Lower leg skin (tissue), 4 donors: ENCODE measurements around the gene SVEP1. TPM values are rescaled to one million over a fixed set of nuclear protein-coding genes. Genes with fewer than 3 reads are reported as not detected.
"Not testable (repeated sequence)": the region's sequence is repeated elsewhere in the genome, so short reads cannot be mapped to it uniquely, and the experiment has no call there.

Experiments used
- DNase-seq, 2 donors: peaks; one replicate each; pipeline ENCODE4 v3.0.0-alpha.2; 2019; ENCODE audit warnings: low spot score in 2 of 2
- H3K4me3 ChIP-seq: fragments of 200-600 bp; sonication (generic); 2 replicates; pipeline ENCODE4 v1.5.1; 2017; ENCODE audit warnings: mild to moderate bottlenecking, low read depth; ENCODE audit not compliant: poor library complexity, severe bottlenecking
- POLR2A ChIP-seq, 2 donors: fragments of 450-650 bp; IDR thresholded peaks; one replicate each; pipeline ENCODE4 v1.6.1; 2016 to 2017; ENCODE audit warnings: antibody characterized with exemption in 2 of 2, mild to moderate bottlenecking in 1 of 2, moderate library complexity in 1 of 2
- WGBS, 2 donors: methylation state at CpG; one replicate each; pipeline ENCODE4 v1.1.5; 2018; 5-methylcytosine and 5-hydroxymethylcytosine counted together
- intact Hi-C: fragments of 100-400 bp; cut with DNase I; formaldehyde crosslinking; loops from one replicate; pipeline ENCODE4 v1.15.0; 2023; ENCODE audit warnings: low total_unique reads
- total RNA-seq, 4 donors: library from RNA; depleted of rRNA; stranded (reverse); fragments of >200 nt; gene quantifications; one replicate each; pipeline ENCODE4 v1.1.0, GENCODE V29; 2016
- TF ChIP-seq, protein P1 (sequence below), 3 donors: fragments of 450-650 bp; IDR thresholded peaks; one replicate each; pipeline ENCODE4 v1.5.1; 2016; ENCODE audit warnings: antibody characterized with exemption in 3 of 3, mild to moderate bottlenecking in 3 of 3, moderate library complexity in 2 of 3

SVEP1 gene
- total RNA-seq, 4 donors from 2014 or later, result 11.1 to 39.0 (median 14.7) TPM

DNA sequence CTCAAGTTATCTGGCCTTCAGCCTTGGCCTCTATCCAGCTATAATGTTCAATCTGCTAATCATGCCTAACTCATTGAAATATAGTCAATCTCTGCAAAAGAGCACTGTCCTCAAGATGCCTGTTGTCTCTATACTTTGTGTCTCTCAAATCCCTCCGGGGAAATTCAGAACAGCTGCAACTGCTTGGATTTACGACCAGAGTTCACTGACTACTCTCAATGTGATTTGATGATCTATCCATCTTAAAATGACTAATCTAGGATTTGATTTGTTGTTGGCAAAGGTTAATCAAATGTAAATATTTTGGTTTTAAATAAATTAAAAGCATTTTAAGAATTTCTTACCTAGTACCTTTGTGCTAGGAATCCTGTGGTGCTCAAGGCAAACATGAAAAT lies 40.9 kb downstream of the SVEP1 start:
- TF ChIP-seq POLR2A (IDR thresholded peaks at IDR 0.05), result no peak
- TF ChIP-seq, protein P1, sequence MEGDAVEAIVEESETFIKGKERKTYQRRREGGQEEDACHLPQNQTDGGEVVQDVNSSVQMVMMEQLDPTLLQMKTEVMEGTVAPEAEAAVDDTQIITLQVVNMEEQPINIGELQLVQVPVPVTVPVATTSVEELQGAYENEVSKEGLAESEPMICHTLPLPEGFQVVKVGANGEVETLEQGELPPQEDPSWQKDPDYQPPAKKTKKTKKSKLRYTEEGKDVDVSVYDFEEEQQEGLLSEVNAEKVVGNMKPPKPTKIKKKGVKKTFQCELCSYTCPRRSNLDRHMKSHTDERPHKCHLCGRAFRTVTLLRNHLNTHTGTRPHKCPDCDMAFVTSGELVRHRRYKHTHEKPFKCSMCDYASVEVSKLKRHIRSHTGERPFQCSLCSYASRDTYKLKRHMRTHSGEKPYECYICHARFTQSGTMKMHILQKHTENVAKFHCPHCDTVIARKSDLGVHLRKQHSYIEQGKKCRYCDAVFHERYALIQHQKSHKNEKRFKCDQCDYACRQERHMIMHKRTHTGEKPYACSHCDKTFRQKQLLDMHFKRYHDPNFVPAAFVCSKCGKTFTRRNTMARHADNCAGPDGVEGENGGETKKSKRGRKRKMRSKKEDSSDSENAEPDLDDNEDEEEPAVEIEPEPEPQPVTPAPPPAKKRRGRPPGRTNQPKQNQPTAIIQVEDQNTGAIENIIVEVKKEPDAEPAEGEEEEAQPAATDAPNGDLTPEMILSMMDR (IDR thresholded peaks at IDR 0.05), result no peak
- no peak for DNase-seq
- WGBS, 2 donors, result 15 to 19% methylated on average over 2 of the region's 2 CpGs
- intact Hi-C loops, result no loop called here
- no peak overlapping the region for H3K4me3 ChIP-seq

DNA sequence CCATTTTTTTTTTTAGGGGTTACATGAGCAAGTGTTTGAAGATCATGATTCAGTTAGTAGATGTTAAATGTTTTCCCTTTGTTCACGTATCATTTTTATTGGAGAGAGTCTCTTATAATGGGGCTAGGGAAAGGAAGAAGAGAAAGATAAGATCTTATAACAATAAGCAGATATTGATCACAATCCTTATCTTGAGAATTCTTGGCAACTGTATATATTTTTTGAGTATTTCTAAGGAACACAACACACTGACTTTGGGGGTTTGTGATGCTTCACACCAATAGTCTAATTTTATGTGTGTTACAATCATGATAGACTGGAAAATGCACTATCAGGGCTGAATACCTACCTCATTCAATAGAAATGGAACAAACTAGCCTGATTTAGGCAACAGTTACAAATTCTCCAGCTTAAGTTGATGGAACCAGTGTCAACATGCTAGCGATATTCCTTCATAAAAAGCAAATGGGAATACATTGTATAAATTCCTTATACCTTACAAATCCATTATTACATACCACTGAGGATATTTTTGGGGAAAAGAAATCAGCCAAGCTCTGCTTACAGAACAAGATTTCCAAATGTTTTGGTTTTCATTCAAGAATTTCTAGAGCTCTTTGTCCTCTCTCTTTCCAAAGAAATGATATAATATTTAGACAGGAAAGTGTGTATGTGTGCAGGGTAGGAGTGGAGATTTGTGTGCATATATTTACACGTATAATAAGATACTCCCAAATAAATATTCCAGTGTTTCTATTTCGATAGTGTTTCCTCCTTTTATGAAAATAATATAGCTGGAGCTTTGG lies 41.5 kb downstream of the SVEP1 start:
- no peak overlapping the region for H3K4me3 ChIP-seq
- intact Hi-C loops, result no loop called here
- 7 to 25% methylated on average over 4 of the region's 4 CpGs for WGBS, 2 donors

DNA sequence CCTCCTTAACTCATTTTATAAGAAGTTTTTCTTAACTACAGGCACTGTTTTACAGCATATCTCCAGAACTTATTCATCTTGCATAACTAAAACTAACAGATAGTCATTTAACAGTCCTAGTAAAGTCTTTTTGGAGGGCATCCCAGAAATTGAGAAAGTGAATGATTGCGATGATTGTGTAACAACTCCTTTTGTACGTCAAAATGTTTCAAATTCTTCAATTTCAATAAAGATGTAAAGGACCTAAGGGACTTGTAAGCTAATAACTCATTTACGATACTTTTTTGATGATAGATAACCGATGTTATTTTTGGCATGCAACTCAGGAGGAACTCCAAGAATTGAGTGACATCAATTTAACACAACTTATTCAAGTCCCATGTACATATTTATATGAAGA lies 42.7 kb downstream of the SVEP1 start:
- intact Hi-C loops, result no loop called here

More for the DNA sequence above, 41.5 kb downstream of the SVEP1 start:
- no peak for TF ChIP-seq POLR2A (IDR thresholded peaks at IDR 0.05)
- TF ChIP-seq, protein P1 (IDR thresholded peaks at IDR 0.05), result no peak
- no peak for DNase-seq

DNA sequence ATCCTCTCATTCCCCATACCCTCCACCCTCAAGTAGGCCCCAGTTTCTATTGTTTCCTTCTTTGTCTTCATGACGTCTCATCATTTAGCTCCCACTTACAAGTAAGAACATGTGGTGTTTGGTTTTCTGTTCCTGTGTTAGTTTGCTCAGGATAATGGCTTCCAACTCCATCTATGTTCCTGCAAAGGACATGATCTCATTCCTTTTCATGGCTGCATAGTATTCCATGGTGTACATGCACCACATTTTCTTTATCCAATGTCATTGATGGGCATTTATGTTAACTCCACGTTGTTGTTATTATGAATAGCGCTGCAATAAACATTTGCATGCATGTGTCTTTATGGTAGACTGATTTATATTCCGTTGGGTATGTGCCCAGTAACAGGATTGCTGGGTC lies 45.4 kb downstream of the SVEP1 start:
- intact Hi-C loops, H3K4me3 ChIP-seq: not testable (repeated sequence)
- WGBS, 2 donors, result 87 to 91% methylated on average over 4 of the region's 4 CpGs

More for the DNA sequence above, 42.7 kb downstream of the SVEP1 start:
- no peak for DNase-seq
- WGBS, 2 donors, result 17 to 19% methylated on average over 4 of the region's 4 CpGs
- H3K4me3 ChIP-seq, result no peak overlapping the region
- no peak for TF ChIP-seq POLR2A (IDR thresholded peaks at IDR 0.05)
- TF ChIP-seq, protein P1 (IDR thresholded peaks at IDR 0.05), result no peak

DNA sequence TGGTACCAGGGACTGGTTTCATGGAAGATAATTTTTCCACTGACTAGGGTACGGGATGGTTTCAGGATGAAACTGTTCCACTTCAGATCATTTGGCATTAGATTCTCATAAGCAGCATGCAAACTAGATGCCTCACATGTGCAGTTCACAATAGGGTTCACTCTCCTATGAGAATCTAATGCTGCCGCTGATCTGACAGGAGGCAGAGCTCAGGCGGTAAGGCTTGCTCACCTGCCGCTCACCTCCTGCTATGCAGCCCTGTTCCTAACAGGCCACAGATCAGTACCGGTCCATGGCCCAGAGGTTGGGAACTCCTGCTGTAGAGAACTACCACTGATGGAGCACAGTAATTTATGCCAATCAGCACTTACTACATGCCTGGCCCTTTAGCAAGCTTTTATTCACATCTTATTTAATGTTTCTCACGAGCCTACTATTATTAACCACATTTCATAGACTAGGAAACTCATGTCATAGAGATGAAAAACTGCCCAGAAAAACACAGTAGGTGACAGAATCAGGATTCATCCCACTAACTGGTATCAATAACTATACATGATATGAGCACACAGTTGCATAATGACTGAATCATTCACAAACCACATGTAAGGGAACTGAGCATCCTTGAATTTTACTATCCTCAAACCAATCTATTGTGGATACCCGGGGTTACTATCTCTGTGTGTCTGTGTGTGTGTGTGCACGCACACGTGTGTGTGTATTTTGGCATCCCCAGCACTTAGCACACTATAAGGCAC lies 46.5 kb downstream of the SVEP1 start:
- no peak for DNase-seq
- H3K4me3 ChIP-seq, result no peak overlapping the region
- intact Hi-C loops, result no loop called here
- TF ChIP-seq, protein P1 (IDR thresholded peaks at IDR 0.05), result no peak
- no peak for TF ChIP-seq POLR2A (IDR thresholded peaks at IDR 0.05)
- 70 to 91% methylated on average over 9 of the region's 9 CpGs for WGBS, 2 donors

More for the DNA sequence above, 45.4 kb downstream of the SVEP1 start:
- DNase-seq, result not testable (repeated sequence)

DNA sequence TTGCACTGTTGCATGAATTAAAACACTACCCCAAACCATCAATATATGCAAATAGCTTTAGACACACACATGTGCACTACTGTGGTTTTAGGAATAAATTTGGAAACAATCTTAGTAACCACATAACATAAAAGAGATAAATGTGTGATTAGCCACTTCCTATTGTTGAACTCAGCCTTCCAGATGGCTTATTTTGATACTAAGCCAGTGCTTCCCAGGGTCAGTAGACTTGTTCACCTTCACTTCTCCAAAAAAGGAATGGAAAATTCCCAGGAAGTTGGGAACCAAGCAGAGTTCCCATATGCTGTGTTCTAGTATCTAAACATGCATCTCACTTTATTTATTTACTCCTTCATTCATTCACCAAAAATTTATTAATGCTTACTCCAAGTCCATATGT lies 47.8 kb downstream of the SVEP1 start:
- no peak for TF ChIP-seq POLR2A (IDR thresholded peaks at IDR 0.05)
- TF ChIP-seq, protein P1 (IDR thresholded peaks at IDR 0.05), result no peak
- H3K4me3 ChIP-seq, result no peak overlapping the region
- no peak for DNase-seq
- intact Hi-C loops, result no loop called here

DNA sequence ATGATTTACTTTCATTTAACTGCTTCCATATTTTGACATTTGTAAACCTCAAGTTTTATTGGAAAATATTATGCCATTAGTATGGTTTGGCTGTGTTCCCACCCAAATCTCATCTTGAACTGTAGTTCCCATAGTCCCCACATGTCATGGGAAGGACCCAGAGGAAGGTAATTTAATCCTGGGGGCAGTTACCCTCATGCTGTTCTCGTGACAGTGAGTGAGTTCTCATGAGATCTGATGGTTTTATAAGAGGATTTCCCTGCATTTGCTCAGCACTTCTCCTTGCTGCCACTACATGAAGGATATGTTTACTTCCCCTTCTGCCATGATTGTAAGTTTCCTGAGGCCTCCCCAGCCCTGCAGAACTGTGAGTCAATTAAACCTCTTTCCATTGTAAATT lies 48.3 kb downstream of the SVEP1 start:
- 45 to 62% methylated on average over 1 of the region's 1 CpG for WGBS, 2 donors
- H3K4me3 ChIP-seq, intact Hi-C loops, DNase-seq: not testable (repeated sequence)
